Left kidney (tissue), 2 donors: ENCODE results near the gene ERVK3-1. TPM values are rescaled to one million over a fixed set of nuclear protein-coding genes. Genes with fewer than 3 reads are reported as not detected.
"Not testable (repeated sequence)": the region's sequence is repeated elsewhere in the genome, so short reads cannot be mapped to it uniquely, and the experiment has no call there.

Experiments
- DNase-seq: peaks from one replicate; pipeline ENCODE4 v3.0.0-alpha.2; 2013
- polyA plus RNA-seq: library from polyadenylated mRNA; unstranded; fragments of 120-200 nt; gene quantifications from one replicate; pipeline ENCODE4 v1.2.1, GENCODE V29; 2013; ENCODE audit not compliant: insufficient read length

Gene ERVK3-1
- polyA plus RNA-seq, 1 donor: 58.1 TPM

DNA sequence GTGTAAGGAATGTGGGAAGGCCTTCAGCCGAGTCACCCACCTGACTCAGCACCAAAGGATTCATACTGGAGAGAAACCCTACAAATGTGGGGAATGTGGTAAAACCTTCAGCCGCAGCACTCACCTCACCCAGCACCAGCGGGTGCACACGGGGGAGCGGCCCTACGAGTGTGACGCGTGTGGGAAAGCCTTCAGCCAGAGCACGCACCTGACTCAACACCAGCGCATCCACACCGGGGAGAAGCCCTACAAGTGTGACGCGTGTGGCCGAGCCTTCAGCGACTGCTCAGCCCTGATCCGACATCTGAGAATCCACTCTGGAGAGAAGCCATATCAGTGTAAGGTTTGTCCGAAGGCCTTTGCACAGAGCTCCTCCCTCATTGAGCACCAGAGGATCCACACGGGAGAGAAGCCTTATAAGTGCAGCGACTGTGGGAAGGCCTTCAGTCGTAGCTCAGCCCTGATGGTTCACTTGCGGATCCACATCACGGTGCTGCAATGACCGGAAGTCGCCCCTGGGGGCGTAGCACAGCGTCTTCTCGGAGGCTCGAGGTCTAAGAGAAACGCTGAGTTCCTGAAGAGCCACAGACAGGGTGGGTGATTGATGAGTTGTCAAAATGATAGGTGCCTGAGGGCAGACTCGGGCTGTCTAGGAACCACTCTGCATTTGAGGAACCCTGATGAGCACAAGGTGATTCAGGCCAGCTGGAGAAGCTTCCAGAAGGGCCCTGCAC lies 33.8 kb downstream of the ERVK3-1 start:
- no peak for DNase-seq

DNA sequence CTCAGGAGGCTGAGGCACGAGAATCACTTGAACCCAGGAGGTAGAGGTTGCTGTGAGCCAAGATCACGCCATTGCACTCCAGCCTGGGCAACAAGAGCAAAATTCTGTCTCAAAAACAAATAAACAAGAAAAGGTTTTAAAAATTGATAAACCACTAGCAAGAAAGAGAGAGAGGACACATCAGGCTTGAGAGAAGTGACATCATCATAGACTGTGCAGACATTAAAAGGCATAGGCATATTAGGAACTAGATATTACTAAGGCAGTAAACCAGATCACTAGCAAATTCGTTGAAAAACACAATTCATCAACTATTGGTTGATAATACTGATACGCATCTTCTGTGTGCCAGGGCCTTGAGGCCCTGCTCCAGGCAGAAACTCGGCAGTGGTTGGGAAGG lies 40.4 kb downstream of the ERVK3-1 start:
- no peak for DNase-seq

DNA sequence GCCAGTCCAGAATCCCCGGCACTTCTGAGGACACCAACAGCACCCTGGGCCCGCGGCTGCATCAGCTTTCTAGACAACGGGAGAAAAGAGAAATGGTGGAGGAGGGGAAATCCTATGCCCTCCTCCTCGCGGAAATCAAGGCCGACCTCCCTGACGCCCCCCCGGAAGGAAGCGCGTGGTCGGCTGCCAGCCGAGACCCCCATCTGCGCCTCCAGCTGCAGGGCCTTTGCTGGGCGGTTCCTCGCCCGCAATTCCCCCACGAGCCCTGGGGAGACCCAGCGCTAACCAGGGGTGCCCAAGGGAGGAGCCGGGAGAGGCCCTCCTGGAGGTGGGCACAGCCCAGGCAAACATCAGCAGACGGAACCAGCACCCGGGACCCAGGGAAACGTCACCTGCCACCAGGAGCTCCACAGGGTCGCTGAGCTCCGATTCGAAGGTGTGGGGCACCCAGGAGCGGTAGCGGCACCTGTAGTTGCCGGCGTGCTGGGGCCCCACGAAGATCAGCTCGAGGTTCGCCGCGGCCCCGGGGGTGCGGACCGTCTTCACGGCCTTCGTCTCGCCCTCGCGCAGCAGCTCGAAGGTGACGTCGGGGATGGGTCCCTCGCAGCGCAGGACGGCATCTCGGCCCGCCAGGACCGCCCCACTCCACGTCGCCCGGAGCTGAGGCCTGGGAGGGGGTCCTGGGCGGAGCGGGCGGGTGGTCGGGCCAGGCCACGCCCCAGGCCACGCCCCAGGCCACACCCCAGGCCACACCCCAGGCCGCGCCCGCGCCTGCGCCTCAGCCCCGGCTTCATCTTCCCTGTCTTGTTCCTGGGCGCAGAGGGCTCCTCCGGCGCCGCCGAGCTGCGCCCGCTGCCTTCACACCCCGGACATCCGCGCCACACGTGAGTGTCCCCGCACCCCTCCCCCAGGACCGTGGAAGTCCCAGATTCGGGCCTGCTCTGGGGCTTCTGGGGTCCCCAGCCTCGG lies 42.1 kb downstream of the ERVK3-1 start:
- DNase-seq: peak; percentile 26

DNA sequence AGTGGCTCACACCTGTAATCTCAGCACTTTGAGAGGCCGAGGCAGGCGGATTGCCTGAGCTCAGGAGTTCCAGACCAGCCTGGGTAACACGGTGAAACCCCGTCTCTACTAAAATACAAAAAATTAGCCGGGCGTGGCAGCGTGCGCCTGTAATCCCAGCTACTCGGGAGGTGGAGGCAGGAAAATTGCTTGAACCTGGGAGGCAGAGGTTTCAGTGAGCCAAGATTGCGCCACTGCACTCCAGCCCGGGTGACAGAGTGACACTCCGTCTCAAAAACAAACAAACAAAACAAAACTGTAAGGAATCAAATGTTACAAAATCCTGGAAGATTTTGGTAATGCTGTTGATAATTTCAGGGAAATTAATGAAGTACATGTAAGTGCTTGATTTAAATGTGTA lies 42.9 kb downstream of the ERVK3-1 start:
- DNase-seq: not testable (repeated sequence)

DNA sequence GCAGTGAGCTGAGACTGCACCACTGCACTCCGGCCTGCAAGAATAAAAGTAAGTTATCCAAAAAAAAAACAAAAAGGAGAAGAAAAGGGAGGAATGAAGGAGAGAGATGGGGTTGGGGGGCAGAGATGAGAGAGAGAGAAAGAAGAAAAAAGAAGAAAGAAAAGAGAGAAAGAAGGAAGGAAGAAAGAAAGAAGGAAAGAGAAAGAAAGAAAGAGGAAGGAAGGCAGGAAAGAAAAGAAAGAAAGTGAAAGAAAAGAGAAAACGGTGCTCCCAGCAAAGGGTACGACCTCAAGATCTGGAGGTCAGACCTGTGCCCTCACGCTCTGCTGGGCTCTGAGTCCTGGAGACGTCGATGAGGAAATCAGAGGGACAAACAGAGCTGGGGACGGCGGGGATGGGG lies 44.4 kb downstream of the ERVK3-1 start:
- DNase-seq: no peak

DNA sequence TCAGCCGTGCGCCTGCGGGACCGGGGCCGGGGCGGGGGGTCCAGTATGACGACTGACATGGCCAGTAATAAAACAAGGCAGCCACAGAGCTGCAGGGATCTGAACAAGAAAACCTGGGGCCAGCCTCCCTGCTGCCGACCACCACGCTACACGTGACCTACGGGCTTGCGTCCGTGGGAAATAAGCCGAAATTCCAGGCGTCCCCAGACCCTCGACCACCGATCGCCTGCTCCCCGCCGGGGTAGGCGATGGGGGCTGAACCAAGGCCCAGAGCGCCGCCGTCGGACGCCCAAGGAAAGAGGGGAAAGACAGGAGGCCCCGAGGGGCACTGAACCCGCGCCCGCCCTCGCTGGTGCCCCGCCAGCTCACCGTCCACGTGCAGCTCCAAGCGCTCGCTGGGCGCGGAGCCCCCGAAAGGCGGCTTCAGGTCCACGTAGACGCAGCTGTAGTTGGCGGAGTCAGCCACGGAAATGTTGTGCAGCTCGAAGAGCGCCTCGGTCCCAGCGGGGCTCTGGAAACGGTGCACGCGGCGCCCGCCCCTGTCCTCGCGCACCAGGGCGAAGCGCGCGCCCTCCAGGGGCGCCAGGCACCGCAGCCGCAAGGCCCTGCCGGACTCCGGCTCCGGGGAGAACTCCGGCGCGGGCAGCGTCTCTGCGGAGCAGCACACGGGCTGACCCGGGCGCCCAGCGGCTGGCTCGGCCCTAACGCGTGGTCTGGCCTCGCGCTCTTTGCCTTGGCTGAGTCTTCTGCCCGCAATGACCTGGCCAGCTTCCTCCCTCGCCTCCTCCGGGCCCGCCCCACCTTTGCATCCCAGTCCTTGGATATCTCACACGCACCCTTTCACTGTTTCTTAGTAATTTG lies 45.1 kb downstream of the ERVK3-1 start:
- no peak for DNase-seq

DNA sequence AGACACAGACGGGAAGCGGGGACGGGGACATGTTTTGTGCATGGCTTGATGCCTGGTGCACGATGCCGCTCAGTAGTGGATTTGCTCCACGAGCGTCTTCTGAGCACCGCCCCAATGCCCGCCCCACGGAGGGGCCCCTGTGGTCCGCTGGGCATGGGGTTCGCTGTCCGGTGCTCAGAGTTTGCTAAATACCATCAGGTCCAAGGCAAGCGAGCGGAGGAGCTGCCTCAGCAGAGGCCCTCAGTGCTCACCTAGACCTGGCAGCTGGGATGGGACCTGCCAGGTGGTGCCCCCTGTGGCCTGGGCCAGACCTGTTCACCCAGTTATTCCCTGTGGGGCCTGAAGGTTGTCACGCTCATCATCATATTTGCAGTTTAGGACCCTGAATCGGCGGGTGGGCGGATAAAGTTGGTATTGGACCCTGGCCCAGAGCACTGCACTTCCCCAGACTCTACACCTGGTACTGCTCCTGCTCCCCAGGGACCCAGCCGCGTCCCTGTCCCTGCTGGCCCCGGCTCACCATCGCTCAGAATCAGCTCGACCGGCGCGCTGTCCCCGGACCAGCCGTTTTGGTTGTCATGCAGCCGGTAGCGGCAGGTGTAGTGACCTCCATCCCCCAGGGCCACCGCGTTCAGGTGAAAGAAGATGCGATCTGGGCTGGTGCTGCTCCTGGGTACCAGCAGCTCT lies 45.8 kb downstream of the ERVK3-1 start:
- DNase-seq: no peak

DNA sequence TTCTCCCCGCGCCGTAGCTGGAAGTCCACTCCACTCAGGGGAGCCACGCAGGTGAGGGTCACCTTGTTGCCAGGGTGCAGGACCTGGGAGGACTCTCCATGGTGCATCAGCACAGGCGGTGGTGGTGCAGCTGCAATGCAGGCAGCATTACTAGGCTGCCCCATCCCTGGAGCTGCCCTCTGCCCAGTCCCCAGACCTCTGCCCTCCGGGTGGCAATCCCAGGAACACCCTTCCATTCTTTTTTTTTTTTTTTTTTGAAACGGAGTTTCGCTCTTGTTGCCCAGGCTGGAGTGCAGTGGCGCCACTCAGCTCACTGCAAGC lies 46.3 kb downstream of the ERVK3-1 start:
- no peak for DNase-seq

DNA sequence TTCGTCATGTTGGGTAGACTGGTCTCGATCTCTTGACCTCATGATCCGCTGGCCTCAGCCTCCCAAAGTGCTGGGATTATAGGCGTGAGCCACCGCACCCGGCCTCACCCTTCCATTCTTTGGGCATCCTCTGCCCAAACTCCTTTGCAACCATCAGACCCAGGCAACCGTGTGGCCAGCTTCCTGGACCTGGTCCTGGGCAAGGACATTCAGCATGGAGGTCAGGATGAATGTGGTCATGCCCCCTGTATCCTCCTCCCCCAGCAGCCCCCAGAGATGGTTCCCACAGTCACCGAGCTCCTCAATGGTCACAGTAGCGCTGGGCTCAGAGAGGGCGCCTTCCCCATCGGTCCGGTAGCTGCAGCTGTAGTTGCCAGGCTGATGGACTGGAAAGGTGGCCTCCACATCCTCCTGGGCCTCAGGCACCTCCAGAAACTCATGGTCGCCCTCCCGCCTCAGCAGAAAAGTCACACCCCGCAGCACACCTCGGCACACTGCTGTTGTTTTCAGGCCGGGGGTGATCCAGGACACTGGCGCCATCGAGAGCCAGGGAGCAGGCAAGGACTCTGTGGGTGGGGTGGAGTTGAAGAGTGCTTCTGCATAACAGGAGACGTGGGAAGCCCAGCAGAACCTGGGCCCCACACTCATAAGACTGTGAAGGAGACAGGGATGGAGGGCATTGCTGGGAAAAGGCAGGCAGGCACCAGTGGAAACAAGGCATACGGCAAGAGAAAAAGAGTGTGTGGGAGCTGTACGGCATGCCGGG lies 47.0 kb downstream of the ERVK3-1 start:
- DNase-seq: no peak

DNA sequence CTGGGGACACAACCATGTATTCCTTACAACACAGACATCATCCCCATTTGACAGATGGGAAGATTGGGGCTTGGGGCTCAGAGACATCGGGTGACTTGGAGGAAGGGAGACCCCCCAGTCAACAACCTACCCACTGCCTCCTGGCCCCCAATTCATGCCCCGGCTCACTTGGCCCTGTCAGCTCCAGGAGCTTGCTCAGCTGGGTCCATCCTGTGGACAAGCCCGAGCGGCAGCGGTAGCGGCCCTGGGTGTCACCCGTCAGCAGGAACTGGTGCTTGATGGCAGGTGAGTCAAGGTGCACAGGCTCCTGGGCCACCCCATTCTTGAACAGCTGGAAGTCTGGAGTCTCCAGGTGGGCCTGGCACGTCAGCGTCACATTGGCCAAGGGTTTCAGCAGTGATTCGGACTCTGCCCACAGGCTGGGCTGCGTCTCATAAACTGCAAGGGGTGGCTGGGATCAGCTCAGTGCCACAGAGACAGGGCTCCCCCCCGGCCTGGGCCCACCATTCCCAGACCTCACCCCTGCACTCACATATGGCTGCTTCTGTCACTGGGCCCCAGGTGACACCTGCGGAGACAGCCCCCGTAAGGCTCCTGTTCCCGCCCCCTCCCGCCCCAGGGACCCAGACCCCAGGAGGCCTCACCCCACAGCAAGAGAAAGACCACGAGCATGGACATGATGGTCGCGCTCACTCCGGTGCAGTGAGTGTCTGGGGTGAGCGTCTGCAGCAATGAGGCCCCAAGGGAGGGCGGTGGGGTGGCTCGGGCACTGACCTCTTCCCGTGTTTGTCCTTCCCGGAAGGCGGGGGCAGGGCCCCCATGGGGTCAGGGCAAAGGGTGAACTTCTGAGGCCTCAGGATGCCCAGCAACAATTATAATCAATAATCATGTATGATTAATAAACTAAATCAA lies 47.8 kb downstream of the ERVK3-1 start, which contains the start of gene A1BG:
A1BG (minus strand) TSS at position 733 of the 912 bp plus-strand sequence; CDS start at position 678, 55 bp downstream.
- no peak for DNase-seq

DNA sequence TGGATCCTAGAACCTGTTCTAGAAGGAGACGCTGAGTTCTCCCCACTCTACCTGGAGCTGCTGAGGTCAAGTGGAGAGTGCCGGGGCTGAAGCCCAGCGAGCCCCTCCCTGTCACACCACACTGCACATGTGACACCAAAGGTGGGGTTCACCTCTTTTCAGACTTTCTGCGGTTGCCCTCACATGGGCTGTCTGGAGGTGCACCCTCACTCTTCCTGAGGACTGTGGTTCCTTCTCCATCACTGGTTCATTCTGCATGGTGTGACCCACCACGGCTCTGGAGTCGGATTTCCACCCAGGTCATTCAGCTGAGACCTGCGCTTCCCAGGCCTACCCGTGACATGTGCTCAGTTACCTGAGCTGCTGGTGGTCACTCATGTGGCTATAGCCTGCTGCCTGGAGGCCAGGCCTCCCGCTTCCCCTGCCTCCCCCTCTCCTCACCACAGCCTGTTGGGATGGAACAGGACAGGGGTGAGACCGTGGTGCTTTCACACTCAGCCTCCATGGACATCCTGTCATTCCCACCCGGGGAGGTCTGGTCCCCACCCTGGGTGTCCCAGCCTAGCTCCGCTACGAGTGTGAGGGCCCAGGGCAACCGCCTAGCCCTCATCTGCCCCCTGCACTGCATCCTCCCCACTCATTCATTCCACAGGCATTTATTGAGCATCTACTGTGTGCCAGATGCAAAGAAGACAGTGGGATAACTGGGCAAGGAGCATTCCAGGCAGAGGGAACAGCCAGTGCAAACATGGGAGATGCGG lies 48.7 kb downstream of the ERVK3-1 start:
- DNase-seq: no peak

DNA sequence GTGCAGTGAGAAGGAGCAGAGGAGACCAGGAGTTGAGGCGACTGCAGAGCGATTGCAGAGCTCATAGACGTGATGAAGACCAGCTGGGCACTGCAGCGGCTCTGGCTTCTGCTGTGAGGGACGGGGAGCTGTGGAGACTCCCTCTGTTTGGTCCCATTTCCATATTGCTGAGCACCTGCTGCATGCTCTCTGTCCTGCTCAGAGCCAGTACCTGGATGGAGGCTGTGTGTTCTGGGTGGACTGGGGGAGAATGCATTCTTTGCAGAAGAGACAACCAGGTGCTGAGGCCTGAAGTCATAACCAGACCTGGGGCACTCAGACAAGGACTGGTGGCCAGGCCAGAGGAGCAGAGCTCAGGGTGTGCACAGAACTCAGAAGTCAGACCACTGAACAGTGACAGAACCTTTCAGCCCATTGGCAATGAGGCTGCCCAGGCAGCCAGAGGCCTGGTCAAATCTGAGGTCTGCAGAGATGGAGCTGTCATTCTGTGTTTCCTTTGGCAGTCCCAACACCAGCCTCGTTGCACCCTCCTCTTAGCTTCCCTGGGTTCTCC lies 49.4 kb downstream of the ERVK3-1 start:
- DNase-seq: no peak

DNA sequence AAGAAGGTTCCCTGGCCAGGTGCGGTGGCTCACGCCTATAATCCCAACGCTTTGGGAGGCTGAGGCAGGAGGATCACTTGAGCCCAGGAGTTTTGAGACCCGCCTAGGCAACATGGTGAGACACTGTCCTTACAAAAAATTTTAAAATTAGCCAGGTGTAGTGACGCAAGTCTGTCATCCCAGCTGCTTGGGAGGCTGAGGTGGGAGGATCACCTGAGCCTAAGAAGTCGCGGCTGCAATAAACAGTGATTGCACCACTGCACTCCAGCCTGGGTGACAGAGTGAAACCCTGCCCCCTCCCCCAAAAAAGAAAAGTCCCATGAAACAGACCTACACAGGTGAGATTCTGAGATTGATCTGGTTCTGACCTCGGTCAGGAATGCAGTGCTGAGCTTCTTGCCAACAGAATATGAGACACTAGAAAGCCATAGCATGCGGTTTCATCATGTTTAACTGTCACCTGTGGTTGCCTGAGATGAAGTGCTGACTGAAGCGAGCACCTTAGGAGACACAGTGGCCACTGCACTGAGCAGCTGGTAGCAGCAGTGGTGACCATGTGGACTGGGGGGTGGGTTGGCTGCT lies 50.1 kb downstream of the ERVK3-1 start:
- DNase-seq: no peak

DNA sequence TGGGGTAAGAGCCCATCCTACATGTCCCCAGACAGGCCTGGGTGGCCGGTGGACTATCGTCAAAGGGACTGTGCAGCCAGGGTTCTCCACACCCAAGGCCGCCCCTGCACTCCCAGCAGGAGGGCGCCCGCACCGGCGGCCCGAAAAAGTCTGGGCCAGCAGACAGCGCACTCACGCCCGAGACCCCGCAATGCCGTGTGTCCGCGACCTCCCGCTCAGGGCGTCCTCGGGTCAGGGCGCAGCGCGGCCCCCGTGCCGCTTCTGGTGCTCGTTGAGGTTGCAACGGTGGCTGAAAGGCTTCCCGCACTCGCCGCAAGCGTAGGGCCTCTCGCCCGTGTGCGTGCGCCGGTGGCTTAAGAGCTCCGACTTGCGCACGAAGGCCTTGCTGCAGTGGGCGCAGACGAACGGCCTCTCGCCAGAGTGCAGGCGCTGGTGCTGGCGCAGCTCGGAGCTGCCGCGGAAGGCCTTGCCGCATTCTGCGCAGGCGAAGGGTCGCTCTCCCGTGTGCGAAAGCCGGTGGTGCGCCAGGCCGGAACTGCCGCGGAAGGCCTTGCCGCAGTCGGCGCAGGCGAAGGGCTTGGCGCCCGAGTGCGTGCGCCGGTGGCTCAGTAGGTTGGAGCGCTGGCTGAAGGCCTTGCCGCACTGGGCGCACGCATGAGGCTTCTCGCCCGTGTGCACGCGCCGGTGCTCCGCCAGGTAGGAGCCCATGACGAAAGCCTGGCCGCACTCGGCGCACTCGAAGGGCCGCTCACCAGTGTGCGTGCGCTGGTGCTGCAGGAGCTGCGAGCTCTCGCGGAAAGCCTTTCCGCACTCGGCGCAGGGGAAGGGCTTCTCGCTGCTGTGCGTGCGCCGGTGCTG lies 51.0 kb downstream of the ERVK3-1 start:
- DNase-seq: no peak

DNA sequence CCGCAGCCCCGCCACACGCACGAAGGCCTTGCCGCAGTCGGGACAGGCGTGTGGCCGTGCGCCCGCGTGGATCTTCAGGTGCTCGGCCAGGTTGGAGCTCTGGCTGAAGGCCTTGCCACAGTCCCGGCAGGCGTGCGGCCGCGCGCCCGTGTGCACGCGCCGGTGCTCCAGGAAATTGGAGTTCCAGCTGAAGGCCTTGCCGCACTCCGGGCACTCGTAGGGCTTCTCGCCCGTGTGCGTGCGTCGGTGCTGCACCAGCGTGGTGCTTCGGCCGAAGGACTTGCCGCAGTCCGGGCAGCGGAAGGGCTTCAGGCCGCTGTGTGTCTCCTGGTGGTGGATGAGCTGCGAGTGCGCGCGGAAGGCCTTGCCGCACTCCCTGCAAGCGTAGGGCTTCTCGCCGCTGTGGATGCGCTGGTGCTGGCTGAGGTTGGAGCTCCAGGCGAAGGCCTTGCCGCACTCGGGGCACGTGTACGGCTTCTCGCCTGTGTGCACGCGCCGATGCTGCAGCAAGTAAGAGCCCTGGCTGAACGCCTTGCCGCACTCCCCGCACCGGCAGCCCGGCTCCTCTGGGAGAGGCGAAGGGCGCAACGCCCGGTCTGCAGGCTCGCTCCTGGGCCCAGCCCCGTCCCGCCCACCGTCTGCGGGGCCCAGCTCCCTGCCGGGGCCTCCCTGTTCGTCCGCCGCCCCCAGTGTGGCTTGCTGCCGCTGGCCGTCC lies 51.7 kb downstream of the ERVK3-1 start:
- DNase-seq: no peak

DNA sequence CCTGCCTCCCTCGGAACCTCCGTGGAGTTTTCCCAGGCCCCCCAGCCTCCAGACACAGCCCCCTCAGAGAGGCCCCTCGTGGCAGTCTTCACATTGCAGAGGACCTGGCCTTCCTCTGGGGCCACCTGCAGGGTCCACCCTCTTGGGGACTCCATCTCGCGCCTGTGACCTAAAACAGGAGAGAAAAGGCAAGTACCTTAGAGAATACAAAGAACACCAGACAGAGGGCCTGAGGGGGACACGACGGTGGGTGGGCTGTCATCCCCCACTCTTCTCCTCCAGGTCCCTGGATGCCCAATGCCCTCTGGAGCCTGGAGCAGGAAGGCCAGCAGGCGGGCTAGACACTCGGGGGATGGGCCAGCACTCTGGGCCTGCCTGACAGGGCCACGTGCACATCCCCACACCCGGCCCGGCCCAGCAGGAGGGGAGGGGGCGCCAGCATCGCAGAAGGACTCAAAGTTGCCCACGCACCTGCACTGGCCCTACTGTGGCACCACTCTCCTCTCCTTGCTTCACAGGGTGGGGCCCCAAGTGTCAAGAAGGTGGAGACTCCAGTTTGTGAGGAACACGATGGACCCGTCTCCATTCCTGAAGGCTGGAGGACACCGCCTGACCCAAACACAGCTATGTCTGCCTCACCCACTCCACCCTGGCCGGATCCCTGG lies 52.4 kb downstream of the ERVK3-1 start:
- no peak for DNase-seq
